HUDEP-2 (cell line): ENCODE data around the gene WFIKKN1.

Source experiments
- DNase-seq, 76 experiments: peaks; one replicate each; lab custom pipeline; 2025; ENCODE audit not compliant: unreplicated experiment in 76 of 76; lab: John Stamatoyannopoulos, UW

WFIKKN1 gene

DNA sequence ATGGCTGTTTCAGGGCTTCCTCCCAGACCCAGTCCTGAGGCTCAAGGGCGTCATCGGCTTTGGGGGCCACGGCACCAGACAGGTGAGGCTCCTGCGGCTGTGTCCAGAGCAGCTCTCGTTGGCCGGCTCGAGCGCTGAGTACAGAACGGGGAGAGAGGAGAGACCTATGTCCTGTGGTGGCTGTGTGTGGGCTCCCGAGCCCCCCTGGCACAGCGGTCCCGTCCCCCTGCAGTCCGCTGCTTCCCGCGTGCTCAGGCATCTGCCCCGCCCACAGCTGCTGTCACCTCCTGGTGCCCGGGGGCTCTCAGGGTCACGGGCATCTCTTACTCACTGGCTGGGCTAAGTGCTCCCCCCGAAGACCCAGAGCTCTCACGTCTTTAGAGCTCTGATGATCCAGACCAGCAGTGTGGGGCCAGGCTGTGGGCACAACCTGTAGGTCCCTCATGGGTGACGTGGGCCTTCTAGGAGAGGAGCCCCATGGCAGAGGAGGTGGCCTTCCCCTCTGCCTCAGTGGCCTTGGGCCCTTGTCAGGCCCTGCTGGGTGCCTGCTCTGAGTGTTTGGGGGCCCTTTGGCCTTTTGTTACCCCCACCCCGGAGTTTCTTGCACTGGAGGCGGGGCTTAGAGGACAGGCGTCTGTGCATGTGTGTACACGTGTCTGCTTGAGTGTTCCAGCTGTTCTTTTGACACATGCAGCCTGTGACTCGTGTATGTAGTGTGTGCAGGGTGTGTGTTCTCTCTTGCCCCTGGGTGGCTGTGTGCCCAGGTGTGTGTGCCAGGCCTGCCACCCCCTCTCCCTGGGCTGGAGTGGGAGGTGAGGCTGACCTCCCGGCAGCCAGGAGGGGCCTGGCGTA lies 21.9 kb downstream of the WFIKKN1 start:
- no peak for DNase-seq

DNA sequence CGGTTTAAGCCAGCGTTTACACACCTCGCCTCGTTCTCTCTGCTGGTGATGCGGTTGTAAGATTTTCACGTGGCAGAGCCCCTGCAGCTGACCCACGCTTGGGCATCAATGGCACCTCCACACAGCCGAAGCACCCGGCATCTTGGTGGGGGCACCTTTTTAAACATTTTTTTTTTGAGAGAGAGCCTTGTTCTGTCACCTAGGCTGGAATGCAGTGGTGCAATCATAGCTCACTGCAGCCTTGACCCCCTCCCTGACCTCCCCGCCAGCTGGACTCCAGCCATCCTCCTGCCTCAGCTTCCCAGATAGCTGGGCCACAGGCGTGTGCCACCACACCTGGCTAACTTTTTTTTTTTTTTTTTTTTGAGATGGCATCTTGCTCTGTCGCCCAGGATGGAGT lies 23.2 kb downstream of the WFIKKN1 start:
- DNase-seq = no peak

DNA sequence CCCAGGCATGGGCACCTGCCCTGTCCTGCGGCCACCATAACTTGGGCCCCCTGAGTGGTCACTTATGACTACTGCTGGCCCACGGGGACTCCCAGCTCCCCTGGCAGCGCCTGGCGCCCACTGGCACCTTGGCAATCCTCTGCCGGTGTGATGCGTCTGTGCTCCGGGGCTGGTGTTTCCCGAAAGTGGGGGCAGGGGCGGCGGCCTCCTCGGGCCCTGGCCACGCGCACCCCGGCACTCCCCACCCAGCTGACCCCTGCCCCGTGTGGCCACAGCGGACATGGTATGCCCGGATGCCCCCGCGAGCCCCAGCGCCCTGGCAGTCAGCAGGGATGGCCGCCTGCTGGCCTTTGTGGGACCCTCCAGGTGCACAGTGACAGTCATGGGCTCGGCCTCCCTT lies 26.7 kb downstream of the WFIKKN1 start:
- DNase-seq = no peak

DNA sequence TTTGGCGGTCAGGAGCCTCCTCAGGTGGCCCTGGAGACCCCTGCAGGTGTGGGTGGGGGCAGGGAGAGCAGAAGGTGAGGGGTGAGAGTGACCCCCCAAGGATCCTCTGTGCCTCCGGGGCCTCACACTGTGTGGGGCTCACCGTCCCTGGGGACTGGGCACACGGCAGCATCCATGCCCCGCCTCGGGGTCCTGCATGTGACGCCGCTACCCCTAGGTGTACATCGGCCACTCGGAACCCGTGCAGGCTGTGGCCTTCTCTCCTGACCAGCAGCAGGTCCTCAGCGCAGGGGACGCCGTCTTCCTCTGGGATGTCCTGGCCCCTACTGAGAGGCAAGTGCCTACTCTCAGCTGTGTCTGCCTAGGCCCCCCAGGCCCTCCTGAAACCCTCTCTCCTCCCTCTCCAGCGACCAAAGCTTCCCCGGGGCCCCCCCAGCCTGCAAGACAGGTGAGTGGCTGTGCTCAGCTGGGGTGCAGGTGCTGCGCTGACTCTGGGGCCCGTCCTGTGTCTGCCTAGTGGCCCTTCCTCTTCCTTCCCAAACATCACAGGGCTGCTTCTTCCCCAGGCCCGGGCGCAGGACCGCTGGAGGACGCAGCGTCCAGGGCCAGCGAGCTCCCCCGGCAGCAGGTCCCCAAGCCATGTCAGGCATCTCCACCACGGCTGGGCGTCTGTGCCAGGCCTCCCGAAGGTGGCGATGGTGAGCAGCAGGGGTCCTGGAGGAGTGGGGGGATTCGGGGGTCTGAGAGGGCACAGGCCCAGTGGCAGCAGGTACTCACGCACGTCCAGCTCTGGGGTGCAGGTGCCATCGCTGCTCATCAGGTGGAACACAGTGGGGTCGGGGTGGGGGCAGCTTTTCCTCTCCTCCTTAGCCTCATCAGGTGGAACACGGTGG lies 28.1 kb downstream of the WFIKKN1 start:
- no peak for DNase-seq

DNA sequence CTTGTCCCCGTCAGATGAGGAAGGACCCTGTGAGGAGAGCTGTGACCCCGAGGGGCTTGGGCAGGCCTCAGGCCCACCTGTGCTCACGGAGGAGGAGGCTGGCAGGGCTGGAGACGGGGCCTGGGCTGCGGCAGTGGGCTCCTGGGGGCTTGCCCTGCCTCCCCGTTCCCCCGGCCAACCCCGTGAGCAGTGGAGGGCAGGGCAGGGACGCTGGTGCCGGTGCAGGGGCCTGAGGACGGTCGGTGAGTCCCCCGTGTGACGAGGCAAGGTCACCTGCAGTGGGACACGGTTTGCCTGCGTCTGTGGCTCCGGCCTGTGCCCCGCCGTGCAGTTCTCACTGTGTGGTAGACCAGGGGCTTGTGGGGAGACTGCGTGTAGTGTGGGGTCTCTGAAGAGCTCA lies 28.8 kb downstream of the WFIKKN1 start:
- DNase-seq = no peak

DNA sequence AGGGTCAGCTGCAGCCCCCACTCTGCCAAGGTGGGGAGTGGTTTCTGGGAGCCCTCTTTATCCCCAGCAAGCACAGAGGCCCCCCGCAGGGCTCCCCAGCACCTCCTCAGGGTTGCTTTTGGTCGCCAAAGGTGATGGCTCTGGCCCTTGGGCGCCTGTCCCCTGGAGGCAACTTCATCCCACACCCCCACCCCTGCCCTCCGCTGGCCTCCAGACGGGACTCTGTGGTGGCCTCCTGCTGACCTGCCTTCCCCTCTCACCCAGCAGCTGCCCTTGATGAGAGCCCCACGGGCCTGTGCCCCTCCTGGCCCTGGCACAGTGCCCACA lies 29.3 kb downstream of the WFIKKN1 start:
- no peak for DNase-seq

DNA sequence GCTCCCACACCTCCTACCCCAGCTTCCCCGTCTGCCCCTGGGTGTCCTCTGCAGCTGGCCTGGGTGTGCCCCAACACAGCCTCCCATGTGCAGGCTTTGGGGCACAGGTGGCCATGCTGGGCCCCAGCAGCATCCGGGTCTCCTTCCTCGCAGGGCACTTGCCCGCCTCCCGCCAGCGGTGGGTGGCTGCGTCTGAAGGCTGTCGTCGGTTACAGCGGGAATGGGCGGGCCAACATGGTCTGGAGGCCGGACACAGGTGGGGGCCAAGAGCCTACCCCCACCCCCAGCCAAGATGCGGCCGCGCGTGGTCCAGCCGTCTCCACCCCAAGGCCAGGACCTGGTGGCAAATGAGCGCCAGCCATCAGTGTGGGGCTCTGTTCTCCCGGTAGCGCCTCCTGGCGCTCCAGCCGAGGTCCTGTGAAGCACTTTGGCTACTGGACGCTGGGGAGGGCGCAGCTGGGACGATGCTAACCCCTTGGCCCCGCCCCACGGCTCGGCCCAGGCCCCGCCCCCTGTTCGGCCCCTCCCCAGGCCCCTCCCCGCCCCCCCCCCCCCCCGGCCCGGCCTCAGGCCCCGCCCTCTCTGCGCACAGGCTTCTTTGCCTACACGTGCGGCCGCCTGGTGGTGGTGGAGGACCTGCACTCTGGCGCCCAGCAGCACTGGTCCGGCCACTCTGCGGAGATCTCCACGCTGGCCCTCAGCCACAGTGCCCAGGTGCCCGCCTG lies 29.8 kb downstream of the WFIKKN1 start:
- DNase-seq = peak in 72 of 76 experiments; percentile 43 to 92 (median 85)

DNA sequence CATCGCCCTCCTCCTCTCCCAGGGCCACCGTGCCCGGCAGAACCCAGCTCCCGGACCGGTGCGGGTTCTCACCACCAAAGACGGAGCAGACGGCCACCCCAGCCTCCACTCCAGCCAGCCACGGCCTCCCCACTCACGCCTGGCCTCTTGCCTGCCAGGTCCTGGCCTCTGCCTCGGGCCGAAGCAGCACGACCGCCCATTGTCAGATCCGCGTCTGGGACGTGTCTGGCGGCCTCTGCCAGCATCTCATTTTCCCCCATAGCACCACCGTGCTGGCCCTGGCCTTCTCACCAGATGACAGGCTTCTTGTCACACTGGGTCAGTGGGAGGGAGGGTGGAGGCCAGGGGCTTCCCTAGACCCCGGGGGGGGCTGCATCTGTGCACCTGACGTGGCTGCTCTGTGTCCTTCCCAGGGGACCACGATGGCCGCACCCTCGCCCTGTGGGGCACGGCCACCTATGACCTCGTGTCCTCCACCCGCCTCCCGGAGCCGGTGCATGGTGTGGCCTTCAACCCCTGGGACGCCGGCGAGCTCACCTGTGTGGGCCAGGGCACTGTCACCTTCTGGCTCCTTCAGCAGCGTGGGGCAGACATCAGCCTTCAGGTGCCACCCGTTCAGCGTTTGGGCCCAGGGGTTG lies 30.5 kb downstream of the WFIKKN1 start:
- no peak for DNase-seq

DNA sequence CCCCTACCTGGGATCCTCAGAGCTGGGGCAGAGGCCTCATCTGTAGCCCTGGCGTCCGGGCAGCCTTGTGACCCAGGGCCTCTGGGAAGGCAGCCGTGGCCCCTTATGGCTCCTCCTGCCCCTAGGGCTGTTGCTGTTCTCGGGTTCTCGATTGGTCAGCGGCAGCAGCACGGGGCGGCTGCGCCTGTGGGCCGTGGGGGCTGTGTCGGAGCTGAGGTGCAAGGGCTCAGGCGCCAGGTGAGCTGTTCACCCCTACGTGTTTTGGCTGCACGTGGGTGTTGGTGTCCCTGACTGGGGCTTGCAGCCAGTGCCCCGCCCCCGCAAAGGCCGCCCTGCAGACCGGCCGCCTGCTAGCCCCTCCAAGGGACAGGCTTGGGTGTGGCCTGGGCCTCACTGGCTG lies 31.3 kb downstream of the WFIKKN1 start:
- no peak for DNase-seq

DNA sequence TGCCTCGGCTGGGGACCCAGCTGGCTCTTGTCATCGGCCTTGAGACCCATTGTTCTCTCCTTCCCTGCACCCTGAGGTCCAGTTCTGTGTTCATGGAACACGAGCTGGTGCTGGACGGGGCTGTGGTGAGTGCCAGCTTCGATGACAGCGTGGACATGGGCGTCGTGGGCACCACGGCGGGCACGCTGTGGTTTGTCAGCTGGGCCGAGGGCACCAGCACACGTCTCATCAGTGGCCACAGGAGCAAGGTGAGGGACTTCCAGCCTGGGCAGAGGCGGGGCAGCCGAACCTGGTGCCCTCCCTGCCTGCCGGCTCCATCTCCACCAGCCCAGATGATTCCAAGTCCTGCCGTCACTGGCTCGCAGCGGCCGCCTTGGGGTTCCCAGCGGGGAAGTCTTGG lies 31.8 kb downstream of the WFIKKN1 start:
- no peak for DNase-seq

DNA sequence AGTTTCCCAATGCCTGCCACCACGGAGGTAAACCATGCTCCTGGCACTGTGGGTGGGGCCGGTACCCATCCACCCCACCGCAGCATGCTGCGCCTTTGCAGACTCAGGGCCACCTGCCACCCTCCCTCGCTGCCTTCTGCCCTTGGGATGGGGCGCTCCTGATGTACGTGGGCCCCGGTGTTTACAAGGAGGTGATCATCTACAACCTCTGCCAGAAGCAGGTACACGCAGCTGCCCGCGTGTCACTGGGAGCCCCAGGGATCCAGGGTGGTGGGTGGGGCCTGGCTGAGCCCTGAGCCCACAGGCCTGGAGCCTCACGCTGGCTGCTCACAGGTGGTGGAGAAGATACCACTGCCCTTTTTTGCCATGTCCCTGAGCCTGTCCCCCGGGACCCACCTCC lies 35.8 kb downstream of the WFIKKN1 start:
- no peak for DNase-seq

DNA sequence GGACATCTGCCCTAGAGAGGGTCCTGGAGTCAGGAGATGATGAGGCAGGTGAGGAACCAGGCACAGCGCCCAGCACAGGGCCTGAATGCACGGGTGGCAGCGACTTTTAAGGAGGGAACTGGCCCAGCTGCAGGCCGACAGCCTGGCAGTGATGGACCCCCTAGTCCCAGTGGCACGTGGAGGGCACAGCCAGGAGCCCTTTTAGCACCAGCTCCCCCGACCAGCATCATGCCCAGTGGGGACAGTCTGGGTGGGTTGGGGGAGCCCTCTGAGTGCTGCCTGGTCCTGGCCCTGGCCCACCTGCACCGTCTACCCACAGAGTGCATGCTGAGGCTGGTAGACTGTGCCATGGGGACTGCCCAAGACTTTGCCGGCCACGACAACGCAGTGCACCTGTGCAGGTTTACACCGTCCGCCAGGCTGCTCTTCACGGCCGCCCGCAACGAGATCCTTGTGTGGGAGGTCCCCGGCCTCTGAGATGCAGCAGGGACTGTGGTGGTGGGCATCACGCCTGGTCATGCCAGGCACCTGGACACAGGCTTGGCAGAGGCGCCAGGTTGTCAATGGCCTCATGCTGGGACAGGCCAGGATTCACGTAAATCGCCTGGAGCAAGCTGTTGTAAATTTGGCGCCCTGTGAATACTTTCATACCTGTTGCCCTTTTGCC lies 36.5 kb downstream of the WFIKKN1 start:
- no peak for DNase-seq

DNA sequence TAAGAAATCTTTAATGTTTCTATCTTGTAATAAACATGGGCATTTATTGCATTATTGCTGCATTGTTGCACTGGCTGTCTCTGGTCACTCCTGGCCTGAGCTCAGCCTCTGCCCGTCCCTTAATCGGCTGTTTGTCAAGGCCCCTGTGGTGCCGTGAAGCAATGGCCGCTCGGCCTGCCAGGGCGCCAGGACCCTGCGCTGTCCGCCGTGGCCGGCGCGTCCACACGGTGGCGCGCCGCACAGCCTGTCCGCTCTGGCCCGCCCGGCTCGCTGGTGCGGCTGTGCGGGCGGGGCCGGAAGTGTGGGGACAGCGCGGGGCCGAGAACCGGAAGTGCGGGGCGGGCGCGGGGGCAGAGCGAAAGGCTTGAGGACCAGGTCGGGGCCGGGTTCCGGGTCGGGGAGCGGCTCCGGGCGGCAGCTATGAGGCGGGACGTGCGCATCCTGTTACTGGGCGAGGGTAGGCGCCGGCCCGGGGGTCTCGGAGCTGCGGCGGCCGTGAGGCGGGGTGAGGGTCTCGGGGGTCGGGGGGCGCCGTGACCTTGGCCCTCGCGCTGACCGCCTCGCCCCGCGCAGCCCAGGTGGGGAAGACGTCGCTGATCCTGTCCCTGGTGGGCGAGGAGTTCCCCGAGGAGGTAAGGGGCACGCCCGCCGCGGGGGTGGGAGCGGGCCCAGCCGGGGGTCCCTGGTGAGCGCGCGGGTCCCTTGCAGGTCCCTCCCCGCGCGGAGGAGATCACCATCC lies 37.2 kb downstream of the WFIKKN1 start, which contains the start of gene RHOT2:
TSS of gene RHOT2 (plus strand) at position 353 of the 739 bp plus-strand sequence. CDS start at position 421, 68 bp downstream.
- peak in 72 of 76 experiments; percentile 38 to 93 (median 85) for DNase-seq

DNA sequence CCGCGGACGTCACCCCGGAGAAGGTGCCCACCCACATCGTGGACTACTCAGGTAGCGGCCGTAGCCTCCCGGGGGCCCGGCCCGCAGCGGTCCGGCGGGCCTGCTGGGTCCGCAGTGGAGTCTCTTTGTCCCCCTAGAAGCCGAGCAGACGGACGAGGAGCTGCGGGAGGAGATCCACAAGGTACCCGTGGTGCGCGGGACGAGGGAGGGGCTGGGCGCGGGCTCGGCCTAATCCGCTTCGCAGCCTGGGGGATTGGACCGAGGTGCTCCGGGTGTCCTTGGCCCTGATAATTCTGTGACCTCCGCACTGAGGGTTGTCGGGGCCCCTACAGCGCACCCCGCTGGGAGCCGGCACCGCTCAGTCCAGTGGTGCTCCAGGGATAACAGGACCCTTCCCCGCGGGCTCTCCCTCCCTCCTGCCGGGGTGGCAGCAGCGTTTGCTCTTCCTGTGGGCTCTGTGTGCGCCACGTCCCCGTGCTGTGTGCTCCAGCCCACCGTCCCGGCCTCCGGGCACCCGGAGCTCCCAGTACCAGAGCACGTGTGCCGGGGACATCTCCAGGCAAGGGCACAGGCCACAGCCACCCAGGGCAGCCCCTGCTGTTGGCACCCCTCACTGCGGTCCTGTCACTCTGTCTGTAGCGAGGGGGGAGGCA lies 37.9 kb downstream of the WFIKKN1 start:
- peak in 2 of 76 experiments; percentile 17 to 38 for DNase-seq

DNA sequence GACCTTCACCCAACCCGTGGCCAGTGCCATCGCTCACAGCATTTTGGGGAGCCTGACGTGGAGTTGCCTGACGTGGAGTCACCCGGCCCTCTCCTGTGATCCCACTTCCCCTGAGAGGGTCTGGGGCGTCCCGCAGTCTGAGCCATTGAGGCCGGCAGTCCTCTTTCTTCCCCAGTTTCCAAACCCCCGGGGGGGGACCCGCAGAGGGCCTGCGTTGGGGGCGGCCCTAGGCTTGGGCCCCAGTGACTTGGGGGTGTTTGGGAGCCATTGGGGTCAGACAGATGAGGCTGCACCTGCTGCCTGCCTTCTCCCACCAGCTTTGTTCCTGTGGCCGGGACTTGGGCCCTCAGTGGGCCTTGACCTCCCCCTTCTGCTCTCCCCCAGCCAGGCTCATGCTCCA lies 38.9 kb downstream of the WFIKKN1 start:
- DNase-seq = no peak

DNA sequence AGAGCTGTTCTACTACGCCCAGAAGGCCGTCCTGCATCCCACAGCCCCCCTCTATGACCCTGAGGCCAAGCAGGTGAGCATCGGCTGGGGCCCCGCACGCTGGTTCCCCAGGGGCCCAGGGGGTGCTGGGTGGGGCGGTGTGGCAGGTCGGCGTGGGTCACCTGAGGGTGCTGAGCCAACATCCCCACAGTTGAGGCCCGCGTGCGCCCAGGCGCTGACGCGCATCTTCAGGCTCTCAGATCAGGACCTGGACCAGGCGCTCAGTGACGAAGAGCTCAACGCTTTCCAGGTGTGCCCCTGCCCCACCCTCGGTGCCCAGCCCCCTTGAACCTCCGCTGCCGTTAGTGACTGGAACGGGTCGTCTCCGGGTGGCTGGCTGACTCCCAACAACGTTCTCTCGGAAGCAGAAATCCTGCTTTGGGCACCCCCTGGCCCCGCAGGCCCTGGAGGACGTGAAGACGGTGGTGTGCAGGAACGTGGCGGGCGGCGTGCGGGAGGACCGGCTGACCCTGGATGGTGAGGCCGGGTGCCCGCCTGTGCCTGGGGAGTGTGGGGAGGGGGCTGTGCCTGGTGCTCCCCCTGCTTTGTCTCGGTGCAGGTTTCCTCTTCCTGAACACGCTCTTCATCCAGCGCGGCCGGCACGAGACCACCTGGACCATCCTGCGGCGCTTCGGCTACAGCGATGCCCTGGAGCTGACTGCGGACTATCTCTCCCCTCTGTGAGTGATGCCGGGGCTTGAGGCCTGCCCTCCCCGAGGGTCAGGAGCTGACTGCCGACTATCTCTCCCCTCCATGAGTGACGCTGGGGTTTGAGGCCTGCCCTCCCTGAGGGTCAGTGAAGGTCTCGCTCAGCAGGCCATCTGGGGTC lies 39.9 kb downstream of the WFIKKN1 start:
- no peak for DNase-seq

DNA sequence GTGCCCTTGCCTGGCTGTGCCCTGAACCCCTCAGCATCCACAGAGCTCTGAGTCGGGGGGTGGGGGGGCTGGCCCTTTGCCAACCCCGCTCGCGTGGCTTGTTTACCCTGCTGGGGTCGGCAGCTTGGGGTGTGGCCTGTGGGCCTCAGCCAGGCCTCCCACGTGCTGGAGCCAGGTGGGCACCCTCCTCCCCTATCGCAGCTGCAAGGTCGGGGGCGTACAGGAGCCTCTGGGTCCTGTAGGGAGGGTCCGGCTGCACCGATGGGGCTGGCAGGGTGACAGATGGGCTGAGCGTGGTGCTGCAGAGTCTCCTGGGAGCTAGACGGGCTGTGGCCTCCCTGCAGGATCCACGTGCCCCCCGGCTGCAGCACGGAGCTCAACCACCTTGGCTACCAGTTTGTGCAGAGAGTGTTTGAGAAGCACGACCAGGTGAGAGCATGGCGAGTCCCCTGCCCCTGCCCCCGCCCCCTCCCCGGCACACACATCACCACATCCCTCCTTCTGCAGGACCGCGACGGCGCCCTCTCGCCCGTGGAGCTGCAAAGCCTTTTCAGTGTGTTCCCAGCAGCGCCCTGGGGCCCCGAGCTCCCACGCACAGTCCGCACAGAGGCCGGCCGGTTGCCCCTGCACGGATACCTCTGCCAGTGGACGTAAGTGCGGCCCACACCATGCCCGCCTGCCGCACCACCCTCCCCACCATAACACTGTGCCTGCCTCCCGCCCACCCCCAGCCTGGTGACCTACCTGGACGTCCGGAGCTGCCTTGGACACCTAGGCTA lies 40.8 kb downstream of the WFIKKN1 start:
- DNase-seq = no peak
